HG02970 (cell line): ENCODE measurements around the gene LDLRAP1.
"Not testable (repeated sequence)": the region's sequence is repeated elsewhere in the genome, so short reads cannot be mapped to it uniquely, and the experiment has no call there.

Experiments used
- ATAC-seq: cut with Tn5 transposase; IDR thresholded peaks from one replicate; pipeline ENCODE4 v1.9.1; 2021; ENCODE audit warnings: mild to moderate bottlenecking, moderate library complexity, moderate number of reproducible peaks; ENCODE audit not compliant: unreplicated experiment, low FRiP score

The LDLRAP1 gene

DNA sequence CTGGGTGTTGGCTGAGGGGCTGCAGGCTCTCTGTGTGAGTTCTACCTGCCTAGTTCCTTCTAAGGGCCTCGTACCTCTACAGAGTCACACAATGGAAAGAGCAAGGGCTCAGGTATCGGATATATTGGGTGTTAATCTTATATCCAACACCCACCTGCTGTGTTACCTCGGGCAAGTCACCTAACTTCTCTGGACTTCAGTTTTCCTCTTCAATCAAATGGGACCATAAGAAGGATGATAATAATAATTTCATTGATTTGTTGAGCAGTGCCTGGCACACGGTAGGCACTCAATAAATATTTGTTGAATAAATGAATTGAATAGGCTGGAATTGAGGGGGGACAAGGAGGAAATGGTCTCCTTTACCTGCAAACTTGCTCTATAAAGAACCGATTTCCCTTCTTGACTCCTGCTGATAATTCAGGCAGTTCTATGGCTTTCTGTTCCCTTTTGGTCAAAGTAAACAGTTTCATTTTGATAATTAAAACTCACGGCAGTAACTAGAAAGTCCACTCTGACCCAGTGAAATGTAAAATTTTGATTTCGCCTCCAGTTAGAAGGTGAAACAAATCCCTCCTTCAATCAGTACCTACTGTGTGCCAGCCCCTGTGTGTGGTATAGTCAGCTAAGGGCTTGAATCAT is 56.7 kb downstream of the LDLRAP1 start:
- no peak for ATAC-seq

DNA sequence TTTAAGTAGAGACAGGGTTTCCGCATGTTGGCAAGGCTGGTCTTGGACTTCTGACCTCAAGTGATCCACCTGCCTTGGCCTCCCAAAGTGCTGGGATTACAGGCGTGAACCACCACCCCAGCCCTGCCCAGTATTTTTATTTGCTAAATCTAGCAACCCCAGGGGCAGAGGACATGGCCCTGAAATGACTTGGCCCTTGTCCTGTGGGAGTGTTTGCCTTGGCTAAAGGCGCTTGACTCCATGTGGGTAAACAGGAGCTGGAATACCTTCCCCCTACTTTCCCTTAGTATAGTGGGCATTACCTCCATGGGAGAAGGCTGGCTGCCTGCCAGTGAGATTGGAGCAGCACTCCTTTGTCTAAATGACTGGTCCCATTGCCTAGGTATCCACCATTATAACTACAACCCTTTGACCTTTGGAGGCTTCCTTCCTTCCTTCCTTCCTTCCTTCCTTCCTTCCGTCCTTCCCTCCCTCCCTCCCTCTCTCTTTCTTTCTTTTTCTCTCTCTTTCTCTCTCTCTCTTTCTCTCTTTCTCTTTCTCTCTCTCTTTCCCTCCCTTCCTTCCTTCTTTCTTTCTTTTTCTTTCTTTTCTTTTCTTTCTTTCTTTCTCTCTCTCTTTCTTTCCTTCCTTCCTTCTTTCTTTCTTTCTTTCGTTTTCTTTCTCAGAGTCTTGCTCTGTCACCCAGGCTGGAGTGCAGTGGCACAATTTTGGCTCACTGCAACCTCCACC is 57.7 kb downstream of the LDLRAP1 start:
- ATAC-seq: not testable (repeated sequence)

DNA sequence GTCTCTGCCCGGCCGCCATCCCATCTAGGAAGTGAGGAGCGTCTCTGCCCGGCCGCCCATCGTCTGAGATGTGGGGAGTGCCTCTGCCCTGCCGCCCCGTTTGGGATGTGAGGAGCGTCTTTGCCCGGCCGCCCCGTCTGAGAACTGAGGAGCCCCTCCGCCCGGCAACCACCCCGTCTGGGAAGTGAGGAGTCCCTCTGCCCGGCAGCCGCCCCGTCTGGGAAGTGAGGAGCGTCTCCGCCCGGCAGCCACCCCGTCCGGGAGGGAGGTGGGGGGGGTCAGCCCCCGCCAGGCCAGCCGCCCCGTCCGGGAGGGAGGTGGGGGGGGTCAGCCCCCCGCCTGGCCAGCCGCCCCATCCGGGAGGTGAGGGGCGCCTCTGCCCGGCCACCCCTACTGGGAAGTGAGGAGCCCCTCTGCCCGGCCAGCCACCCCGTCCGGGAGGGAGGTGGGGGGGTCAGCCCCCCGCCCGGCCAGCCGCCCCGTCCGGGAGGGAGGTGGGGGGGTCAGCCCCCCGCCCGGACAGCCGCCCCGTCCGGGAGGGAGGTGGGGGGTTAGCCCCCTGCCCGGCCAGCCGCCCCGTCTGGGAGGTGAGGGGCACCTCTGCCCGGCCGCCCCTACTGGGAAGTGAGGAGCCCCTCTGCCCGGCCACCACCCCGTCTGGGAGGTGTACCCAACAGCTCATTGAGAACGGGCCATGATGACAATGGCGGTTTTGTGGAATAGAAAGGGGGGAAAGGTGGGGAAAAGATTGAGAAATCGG is 60.6 kb downstream of the LDLRAP1 start:
- not testable (repeated sequence) for ATAC-seq

DNA sequence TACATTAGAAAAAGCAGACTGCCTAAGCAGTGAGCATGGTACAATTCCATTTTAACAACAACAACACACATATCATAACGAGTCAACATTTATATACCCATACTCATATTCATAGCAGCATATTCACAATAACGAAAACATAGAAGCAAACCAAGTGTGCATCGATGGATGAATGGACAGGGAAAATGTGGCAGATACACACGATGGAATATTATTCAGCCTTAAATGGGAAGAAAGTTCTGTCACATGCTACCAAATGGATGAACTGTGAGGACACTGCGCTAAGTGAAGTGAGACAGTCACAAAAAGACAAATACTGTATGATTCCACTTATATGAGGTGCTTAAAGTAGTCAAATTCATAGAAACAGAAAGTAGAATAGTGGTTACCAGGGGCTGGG is 63.7 kb downstream of the LDLRAP1 start:
- no peak for ATAC-seq

DNA sequence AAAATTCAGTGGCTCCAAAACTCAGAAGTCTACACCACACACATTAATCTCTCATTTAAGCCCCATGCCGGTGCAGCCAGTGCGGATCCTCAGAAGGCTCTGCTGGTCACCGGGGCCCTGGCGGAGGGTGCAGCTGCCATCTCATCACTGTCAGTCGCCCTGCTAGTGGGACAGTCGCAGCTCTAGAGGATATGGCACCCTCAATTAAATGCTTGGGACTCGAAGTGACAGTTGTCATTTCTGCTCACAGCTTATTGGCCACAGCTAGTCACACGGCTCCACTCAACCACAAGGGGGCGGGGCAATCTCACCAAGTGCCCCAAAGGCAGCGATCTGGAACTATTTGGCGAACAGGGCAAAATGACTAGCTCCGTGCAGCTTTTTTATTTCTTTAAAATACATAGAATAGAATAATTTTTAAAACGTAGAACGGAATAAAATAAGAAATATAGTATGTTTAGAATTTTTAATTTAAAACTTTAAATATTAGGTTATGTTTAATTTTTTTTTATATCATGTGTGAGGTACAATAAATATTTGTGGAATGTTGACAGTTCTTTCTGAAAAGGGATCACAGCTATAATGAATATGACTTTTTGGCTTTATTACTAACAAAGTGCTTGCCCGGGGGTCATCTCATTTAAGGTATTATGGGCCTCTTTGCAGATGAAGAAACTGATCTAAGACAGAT is 65.2 kb downstream of the LDLRAP1 start:
- peak; percentile 56 for ATAC-seq

DNA sequence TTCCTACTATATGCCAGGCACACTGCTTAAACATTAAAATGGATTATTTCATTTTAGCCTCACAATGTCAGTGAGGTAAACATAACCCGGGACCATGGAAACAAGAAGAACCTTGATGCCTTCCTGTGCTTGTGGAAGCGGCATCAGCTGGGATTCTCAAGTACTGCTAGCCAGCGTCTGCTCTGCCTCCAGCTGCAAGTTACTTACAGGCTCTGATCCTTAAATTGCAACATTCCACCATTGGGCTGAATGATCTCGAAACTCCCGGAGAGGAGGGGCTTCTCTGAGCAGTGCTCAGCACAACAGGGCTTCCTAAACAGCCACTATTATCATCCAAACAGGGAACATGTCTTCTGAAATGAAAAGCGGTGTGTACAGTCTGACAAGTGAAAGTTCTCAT is 66.5 kb downstream of the LDLRAP1 start:
- ATAC-seq: no peak

DNA sequence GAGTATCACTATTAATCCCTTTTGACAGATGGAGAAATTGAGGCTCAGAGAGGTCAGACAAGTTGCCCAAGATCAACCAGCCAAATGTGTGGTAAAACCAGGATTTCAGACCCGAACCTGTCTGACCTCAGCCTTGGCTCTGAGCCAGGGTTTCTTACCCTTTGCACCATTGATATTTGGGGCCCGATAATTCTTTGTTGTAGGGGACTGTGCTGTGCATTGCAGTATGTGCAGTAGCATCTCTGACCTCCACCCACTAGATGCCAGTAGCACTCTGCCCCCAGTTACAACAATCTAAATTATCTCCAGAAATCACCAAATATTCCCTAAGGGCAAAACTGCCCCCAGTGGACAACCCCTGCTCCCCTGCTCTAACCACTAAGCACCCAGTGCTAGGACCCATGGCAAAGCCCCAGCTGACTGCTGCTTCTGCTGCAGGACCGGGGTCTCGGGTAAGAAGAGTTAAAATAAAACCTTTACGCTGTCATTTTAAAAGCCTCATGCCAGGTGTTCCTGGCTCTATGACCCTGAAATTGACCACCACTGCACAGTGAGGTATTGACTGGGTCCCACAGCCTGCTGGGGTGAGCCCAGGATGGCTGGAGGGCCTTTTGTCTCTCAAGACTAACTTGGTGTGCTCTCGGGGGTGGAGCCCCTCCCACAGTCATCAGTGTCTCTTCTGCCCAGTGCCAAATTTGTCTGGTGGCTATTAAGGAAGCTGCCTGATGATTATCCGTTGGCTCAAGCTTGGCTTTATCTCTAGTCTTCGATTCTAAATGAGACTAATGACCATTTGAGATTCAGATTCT is 67.6 kb downstream of the LDLRAP1 start:
- no peak for ATAC-seq

DNA sequence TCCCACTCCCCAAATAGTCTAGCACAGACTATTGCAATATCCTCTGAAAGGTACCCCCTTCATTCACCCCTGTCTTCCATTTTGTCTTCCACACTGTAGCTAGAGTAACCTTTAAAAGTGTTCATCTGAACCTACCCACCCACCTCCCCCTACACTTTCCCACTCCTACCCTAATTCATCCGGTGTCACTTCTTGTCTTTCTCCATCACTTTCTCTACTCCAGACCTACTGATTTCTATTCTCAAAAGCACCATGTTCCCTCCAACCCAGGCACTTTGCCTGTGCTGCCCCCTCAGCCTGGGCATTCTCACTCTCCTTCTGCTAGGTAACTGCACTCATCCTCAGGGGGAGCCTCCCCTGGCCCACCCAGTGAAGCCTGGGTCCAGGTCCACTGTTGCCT is 68.4 kb downstream of the LDLRAP1 start:
- no peak for ATAC-seq

DNA sequence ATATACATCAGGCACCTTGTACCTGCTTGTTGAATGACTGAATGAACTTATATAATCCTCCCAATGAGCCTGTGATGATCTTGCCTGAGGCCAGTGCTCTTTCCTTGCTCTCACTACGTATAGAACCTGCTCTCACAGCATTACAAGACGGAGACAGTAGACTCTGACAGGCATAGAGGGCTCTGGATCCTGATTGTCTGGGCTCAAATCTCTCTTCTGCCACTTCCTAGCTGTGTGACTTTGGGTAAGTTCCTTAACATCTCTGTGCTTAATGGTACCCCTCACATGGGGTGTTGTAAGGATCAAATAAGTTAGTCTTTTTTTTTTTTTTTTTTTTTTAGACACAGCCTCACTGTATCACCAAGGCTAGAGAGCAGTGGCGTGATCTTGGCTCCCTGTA is 69.0 kb downstream of the LDLRAP1 start:
- ATAC-seq: no peak

DNA sequence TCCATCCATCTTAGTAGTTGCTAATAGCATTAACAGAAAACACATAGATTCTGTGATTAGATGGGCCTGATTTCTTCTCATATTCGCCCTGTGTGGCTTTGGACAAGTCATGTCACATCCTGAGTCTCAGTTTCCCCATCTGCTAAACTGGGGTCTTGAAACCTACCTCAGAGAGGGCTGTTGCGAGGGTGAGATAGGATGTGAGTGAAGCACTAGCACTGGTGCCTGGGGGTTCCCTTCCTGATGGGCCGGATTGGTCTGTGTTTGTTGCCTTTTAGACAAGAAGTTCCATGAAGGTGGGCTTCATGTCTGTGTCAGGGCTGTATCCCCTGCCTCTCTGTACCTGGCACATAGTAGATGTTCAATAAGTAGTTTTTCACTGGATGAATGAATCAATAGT is 69.7 kb downstream of the LDLRAP1 start:
- no peak for ATAC-seq

DNA sequence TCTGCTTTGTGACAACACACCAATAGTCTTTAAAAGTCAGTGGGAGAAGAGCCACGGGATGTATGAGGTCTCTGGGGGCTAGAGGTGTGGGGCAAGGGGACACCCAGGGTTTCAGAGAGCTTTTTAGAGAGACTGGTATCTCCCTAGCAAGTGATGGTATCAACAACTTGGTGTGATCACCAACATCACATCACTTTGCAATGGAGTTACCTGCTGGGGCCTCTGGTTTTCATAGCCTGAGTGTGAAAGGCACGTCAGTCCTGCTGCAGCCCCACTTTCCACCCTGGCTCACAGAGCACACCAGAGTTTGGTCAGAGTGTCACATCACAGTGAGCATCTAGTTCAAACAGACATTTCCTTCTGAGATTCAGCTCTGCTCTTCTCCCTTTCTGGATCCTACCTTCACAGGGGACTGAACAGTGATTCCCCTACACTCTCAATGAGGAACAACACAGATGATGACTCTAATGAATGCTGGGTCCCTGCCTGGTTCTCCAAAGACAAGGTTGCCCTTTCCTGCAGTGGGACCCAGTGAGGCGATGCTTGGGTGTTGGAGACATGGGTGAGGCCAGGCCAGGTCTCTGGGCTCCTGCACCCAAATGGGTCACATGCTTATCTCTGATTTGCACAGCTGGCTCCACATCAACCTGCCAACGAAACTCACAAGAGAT is 71.2 kb downstream of the LDLRAP1 start:
- ATAC-seq: no peak

DNA sequence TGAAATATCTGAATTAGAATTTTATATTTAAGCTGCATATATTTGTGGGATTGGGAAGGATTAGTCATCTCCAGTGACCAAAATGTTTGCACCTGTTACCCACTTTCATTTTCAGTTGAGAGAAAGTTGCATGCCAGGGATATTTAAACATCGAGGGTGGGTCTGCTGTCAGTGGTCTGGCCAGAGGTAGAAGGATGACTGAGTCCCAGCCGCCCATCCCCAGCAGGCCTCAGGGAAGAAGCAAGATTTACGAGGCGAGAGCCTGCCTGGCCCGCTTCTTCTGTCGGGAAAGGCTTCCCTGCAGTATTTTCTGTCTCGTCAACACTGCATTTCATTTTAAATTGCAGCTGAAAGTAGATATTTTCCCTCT is 71.8 kb downstream of the LDLRAP1 start:
- ATAC-seq: no peak

DNA sequence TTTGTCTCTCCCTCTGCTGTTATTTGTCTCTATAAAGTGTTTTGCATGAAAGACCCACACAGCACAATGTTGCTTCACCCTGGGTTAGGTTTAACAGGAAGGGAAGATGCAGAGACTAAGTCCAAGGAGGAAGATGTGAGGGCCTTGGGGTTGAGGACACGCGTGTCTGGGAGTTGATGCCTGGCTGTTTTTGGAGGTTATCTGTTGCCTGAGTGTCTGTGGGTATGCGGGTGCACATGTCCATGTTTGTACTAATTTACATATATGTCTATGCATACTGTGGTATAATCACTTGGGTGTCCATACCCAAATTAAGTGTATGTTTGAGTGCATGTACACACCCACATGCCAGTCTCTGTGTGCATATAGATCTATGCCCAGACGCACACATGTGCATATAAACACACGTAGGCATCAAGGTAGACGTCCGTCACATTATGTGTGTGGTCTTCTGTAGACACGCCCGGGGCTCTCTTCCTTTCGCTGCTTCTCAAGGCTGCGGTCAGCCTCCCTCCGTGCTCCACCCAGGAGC is 72.2 kb downstream of the LDLRAP1 start:
- ATAC-seq: no peak

DNA sequence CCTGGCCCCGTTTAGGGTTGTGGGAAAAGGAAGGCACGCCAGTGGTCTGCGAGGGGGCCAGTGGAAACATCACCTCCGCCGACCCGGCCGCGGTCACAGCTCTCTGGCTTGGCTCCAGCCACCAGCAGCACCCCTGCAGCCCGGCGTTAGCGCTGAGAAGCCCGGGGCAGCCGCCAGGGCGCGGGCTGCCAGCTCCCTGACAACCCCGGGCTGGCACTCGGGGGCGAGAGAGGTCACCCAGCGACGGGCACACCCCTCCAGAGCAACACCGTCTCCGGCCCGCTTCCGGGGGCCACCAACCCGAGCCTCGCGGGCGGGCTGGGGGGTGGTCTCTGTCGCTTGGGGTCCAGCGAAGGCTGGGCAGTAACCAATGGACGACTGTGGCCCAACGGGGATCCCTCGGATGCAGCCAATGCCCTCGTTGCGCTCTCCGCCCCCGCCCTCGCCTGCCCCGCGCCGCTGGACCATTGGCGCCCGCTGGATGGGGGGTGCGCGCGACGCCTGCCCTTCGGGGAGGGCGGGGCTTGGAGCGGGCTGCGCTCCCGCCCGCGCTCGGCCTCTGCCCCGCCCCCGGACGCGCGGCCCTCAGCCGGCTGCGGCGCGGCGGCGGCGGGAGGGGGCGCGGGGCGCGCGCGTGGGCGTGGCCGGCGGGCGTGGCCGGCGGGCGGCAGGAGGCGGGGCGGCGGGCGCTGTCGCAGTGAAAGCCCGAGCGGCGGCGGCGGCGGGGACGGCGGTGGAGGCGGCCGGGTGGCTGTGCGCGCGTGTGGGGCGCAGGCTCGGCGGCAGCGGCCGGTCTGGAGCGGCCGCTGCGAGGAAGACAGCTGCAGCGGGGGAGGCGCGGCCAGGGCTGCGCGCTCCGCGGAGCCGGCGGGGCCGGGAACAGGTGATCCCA is 72.9 kb downstream of the LDLRAP1 start, which contains the start of gene MAN1C1:
Gene MAN1C1 (plus strand): TSS at position 697 of the 892 bp plus-strand sequence. CDS start 1,007 bp downstream, outside the sequence.
- peak; percentile 67 for ATAC-seq

DNA sequence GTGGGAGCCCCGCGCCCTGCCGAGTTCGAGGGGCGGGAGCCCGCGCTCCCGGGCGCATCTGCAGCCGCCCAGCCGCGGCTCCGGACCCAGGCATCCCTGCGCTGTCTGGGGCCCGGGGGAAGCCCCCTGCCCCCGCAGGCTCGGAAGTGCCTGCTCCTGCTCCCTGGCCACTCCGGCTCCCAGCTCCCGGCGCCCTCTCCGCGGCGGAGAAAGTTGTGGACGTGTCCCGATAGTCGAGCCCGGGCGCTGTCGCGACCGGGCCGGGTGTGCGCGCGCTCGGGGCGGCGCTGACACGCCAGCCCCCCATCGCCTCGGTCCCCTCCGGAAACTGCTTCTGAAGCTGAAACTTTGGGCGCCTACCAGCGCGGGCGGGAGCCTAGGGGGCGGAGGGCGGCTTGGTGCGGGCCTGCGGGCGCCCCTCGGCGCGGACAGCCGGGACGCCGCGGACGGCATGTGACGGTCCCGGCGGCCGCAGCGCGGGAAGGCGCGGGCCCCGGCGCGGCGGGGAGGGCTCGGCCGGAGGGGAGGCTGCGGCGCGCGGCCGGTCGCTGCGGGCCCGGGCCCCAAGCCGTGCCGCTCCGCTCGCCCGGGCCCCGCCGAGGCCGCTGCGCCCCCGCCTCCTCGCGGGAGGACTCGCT is 73.7 kb downstream of the LDLRAP1 start:
- ATAC-seq: no peak

DNA sequence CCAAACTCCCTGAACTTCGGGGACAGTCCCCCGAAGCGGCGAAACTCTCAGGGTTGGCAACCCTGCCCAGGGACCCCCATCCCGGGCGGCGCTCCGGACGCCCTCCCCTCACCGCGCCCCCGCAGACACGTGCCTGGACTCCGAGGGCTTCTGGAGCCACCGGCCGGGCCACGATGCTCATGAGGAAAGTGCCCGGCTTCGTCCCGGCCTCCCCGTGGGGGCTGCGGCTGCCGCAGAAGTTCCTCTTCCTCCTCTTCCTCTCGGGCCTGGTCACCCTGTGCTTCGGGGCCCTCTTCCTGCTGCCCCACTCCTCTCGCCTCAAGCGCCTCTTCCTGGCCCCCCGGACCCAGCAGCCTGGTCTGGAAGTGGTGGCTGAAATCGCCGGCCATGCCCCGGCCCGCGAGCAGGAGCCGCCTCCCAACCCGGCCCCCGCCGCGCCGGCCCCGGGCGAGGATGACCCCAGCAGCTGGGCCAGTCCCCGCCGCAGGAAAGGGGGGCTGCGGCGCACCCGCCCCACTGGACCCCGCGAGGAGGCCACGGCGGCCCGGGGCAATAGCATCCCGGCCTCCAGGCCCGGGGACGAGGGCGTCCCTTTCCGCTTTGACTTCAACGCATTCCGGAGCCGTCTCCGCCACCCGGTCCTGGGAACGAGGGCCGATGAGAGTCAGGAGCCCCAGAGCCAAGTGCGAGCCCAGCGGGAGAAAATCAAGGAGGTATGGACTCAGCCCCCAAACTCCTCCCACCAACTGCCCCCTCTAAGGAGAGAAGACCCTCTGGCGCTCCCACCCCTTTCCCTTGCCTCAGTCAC is 74.4 kb downstream of the LDLRAP1 start:
- no peak for ATAC-seq

DNA sequence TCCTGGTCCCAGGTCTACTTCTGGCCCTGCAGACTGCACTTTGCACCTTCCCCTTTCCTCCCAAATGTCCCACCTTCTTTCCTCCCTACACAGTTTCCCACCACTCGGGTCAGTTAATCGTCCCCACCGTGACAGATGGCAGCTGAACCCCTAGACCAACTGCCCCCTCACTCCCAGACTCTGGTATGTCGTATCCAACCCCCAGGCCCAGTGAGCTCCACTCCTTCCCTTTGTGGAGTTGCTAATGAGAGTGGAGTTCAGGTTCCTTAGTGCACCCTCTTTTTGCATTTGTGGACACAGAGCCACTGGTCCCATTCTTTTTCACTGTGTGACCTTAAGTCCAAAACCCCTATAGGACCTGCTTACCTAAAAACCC is 75.0 kb downstream of the LDLRAP1 start:
- no peak for ATAC-seq
